ENCODE measurements around the gene C1R.

Gene C1R

DNA sequence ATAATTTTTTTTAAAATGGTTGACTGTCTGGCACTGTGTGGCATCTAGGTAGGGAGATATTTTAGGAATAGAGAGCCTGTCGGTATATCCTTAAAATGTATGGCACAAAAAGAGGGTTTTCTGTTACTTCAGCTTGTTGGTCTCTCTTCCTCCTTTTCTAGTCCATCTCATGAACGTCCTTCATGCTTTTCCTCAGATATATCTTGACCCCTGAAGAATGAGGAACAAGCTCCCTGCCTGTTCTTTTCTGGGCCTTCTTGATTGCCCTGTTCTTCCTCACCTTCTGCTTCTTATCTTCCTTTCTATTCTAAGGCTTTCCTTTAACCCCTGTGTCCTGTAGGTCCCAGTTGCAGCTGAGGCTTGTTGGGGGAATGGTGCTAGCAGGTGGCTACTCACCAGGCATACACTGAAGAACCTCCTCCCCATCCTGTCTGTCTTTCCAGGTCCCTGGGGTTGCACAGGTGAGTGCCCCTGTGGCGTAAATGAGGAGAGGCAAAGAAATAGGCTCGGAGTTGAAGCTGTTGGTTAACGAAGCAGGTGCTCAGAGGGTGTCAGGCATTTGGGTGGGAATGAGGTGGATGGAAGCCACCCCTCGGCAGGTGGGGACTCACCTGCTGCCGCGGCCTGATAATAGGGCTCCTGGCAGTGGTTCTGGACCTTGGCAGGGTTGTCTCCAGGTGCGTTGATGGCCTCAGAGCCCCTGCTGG, 7.2 kb upstream of the C1R start:
- DNase-seq (ENCODE audit: low read depth), result no peak

DNA sequence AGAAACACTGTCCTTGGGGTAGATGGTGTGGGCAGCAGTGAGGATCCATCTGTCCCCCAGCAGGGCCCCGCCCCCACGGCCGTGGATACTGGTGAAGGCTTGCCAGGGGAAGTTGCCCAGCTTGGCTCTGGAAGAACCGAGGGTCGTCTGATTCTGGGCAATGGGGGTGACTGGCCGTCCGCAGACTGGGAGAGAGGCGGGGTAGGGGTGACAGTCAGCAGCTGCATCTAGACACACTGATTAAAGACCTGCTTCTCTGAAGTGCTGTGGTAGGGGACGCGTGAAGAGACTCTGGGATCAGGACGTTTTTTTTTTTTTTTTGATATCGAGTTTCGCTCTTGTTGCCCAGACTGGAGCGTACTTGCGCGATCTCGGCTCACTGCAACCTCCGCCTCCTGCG, 4.7 kb upstream of the C1R start:
- DNase-seq (ENCODE audit: low read depth), result no peak

DNA sequence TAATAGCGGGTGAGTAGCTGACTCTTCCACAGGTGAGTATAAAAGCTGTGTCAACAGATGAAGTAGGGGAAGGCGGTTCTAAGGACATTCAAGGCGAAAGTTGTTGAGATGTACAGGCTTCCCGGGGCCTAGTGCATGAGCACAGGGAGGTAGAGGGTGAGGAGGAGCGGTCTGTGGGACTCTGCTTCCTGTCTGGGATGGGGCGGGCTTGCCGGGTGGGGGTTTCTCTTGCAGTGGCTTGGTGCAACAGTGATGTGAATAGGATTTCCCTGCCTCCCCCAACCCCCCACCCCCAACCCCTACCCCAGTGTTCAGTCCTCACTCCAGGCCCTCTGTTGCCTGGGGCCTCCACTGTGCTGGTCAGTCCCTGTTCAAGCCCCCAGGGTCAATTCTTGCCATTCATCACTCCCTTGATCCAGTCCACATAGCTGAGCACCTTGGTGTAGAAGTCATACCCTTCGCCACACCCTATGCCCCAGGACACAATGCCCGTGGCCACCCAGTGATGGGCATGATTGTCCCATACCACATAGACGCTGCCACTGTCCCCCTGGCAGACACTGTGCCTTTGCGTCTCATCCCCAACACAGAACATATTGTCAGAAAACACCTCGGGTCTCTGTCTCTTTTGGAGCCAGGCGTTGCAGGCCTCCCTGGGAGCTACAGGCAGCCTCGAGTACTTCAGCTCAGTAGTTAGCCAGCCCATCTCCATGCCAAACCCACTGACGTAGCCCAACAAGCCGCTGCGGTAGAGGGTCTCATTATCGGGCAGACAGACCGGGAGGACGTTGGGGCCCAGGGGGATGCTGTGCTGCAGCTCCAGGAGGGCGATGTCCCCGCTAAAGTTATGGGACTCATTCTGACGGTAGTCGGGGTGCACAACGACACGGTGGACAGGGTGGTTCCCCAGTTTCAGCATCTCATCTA, 4.0 kb upstream of the C1R start:
- no peak for DNase-seq (ENCODE audit: low read depth)

DNA sequence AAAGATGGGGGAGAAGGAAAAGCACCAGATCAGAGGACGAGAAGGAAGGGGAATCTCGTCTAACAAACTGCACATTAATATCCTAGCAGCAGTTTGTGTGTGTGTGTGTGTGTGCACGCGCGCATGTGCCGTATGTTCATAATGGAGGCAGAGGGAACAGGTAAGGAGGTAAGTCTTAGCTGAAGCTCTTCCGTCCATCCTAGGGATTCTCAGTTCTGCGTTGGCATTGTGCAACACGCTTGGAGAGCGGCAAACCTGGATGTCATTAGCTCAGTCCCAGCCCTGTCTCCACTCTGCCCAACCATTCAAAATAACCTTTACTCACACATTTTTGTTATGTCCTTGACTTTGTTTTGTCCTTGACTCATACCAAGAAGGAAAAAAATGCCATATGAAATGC, 1.6 kb upstream of the C1R start:
- DNase-seq (ENCODE audit: low read depth), result no peak

DNA sequence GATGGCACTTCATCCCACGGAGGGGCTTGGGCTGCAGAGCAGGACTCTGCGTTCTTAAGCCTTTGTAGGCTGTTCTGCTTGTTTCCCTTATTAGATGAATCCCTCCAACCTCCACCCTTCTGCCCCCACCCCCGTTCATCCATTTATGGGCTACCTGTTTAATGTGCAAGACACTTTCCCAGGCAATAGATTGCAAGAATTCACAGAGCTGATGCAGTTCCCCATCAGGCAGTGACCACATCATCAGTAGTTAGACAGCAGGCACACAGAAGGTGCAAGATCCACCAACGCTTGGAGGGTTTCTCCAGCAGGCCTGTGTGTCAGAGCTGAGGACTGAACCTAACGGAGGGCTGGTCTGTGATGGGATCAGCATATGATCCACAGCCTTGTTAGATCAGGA, 1.2 kb upstream of the C1R start:
- no peak for DNase-seq (ENCODE audit: low read depth)

DNA sequence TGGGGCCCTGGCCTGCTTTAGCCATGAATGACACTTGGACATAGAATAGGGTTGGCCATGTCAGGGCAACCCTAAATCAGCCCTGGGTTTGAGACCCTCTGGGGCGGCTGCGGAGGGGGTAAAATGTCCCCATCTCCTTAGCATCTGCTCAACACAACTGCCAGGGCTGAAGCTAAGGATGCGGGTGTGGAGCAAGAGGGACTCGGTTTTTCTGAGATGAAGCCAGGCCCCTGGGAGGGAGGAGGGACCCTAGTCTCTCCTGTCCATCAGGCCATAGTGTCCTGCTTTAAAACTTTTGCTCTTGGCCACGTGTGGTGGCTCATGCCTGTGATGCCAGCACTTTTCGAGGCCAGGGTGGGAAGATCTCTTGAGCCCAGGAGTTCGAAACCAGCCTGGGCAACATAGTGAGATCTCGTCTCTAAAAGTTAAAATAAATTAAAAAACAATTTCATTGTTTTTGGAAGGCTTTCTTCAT, 778 bp upstream of the C1R start:
- DNase-seq (ENCODE audit: low read depth), result no peak

DNA sequence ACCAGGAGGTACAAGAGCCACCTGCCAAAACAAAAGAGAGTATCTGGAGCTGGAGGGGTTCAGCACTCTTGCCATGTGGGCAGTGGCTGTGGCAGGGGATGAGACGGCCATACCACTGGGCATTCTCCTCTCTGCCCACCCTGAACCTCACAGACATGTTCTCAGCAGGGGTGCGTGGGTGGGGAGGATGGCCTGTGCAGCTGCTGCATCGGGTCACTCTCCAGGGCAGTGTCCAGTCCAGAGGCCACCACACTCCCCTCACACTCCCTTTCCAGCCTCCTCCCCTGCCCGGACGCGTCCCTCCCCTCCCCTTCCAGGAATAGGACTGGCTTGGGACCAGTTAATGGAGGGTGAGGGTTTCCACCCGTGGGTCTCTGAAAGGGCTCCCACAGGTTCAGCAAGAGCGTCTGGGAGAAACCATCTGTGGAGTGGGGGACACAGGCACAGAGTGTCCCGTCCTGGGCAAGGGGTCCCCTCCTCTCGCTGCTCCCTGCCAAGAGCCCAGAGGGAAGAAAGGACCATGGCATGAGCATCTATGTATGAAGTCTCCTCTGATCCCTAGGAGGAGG, 501 bp downstream of the C1R start:
- DNase-seq (ENCODE audit: low read depth), result no peak

DNA sequence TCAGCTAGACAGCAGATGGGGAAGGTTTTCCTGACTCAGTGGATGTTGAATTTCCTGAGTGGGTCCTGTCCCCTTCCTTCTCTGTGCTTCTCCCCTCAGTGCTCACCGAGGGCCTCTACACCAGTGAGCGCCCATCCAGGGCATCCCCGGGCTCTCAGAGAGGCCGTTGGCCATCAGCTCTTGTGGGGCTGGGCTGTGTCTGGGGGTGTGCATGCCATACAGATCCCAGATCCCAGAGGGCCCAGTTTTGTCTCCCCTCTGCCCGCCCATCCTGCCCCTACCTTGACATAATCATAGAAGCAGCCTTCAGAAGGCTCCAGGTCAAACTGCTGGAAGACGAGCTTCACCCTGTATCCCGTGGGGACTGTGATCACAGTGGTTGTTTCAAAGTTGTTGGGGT, 1.1 kb downstream of the C1R start:
- no peak for DNase-seq (ENCODE audit: low read depth)

DNA sequence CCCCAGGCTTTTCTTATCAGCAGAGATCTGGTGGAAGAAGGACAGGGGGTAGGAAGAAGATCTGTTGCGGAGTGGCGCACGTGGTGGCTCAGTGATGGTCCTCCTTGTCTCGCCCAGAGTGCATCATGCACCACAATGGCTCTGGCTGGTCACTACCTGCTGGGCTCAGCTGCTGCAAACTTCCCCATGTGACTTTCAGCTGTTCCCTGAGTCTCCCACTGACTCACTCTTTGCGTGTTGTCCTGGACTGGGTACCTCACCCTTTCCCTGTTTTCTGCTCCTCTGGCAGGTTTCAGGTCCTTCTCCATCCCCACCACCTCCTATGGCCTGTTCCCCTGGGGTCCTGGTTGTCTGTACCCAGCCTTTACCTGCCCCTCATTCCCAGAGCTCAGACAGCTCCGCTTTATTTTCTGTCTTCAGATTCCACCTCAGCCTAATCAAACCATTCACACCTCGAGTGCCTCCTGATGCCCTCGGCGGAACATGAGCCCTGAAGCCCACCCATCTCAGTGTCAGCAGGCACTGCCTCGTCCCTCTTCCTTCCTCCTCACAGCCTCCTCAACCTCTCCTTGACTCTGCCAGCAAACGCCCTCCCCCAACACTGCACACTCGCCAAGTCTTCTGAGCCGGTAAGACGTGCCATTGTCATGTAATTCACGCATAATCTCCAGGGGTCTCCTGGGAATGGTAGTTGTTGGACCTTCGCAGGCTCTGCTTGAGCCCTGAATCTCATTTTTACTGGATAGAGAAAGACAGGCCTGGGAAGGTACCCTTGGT, 1.8 kb downstream of the C1R start:
- no peak for DNase-seq (ENCODE audit: low read depth)

DNA sequence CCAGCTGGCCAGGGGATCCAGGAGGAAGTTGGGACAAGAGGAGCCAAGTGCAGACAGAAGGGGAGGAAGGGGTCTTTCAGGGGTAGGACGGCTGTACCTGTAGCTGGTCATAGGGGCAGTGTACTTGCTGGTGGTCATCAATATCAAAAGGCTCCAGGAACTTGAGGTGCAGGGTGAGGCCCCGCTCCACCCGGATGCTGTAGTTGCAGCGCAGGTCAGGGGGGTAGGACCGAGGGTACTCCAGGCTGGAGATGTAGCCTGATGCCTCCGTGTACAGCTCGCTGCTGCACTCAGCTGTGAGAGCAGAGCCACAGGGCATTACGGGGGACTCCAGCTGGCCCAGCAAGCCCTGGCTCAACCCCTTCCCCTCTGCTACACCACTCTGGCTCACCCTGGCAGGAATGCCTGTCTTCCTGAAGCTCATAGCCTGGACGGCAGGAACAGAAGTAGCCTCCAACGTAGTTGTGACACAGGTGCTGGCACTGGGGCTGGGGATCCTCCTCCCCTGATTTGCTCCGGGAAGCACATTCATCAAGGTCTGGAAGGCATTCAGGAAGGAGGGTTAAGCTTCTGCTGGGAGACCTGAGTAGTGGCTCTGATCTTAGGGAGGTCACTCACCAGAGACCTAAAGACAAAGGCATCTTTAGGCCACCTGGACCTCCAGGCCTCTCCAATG, 2.9 kb downstream of the C1R start:
- no peak for DNase-seq (ENCODE audit: low read depth)

DNA sequence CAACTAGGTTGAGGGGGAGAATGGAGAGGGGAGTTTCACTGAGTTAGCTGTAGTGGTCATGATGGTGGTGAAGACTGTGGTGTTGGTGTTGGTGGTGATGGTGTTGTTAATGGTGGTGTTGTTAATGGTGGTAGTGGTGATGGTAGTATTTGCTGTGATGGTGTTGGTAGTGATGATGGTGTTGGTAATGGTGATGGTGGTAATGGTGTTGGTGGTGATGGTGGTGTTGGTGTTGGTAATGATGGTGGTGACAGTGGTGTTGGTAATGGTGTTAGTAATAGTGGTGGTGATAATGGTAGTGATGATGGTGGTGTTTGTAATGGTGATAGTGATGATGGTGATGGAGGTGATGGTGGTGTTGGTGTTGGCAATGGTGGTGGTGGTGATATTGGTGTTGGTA, 9.1 kb downstream of the C1R start:
- no peak for DNase-seq (ENCODE audit: low read depth)

DNA sequence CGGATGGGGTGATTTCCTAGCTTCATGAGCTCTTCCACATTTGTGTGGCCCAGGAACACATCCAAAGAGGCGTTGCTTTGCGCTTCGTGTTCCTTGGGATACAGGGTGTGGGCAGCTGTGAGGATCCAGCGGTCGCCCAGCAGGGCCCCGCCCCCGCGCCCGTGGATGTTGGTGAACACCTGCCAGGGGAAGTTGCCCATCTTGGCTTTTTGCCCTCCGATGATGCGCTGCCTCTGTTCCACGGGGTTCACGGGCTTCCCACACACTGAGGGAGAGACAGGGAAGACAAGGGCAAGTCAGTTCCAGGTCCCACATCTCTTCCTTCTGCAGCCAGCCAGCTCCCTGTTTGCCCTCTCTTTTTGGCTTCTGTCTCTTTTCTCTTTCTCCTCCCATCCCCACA, 11.2 kb downstream of the C1R start:
- DNase-seq (ENCODE audit: low read depth), result no peak

DNA sequence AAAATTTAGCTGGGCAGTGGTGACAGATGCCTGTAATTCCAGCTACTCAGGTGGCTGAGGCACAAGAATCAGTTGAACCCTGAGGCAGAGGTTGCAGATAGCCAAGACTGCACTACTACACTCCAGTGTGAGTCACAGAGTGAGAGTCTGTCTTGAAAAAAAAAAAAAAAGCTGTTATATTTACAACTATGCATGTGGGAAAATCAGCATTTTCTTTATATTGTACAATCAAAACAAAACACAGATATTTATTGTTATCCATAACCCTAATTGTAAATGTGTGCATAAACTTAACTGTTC, 12.5 kb downstream of the C1R start:
- DNase-seq (ENCODE audit: low read depth), result no peak

DNA sequence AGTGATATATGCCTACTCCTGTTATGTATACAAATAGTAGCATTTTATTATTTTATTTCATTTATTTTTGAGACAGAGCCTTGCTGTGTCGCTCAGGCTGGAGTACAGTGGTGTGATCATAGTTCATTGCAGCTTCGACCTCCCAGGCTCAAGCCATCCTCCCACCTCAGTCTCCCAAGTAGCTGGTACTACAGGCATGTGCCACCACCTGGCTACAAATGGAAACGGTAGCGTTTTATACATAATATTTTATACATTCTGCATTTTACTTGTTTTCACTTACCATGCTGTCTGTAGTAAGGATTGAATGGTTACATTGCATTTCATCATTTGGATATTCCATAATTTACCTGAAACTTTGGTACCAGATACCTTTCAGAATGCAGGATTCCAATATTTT, 14.1 kb downstream of the C1R start:
- DNase-seq (ENCODE audit: low read depth), result no peak

DNA sequence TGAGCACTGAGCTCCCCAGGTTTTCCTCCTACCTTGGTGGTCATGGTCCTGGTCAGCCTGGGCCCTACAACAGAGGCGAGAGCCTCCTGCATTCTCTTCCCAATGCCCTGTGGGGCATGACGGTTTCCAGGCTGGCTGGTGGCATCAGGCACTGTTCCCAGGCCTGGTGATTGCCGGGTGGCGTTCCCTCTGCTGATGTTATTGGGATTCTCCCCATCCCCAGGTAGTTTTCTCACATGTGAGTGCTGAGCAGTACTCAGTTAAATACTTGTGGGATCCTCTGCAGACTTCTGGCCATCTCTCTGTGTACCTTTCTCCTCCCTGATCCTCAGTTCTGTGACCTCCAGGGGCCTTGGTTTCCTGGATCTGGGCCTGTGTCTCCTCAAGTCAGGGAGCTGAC, 15.8 kb downstream of the C1R start:
- DNase-seq (ENCODE audit: low read depth), result no peak

DNA sequence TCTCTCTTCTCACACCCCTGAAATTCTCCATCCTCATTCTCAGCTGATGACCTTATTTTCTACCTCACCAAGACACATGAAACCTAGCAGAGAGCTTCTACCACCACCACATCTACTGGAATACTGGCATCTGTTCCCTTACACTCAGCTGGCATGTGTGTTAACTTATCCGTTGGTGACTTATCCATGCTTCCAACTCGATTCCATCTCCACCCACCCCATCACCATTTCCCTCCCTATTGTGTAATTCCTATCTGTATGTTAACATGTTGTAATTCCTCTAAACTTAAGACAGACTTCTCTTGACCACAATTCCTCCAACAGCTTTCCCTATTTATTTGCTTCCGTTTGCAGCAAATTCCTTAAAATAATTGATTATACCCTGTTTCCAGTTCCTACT, 16.3 kb downstream of the C1R start:
- DNase-seq (ENCODE audit: low read depth), result no peak

DNA sequence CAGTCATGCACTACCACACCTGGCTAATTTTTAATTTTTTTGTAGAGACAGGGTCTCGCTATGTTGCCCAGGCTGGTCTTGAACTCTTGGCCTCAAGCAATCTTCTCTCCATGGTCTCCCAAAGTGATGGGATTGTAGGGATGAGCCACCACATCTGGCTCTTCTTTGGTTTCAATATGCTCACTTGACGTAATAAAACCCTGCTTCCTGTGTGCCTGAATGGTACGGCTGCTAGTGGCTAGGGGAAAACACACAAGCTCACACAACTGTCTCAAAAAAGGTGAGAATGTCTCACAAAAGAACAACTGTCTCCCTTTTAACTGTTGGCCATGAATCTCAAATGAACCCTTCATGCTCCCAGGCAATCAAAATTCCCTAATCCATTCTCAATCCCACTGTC, 16.7 kb downstream of the C1R start:
- no peak for DNase-seq (ENCODE audit: low read depth)

DNA sequence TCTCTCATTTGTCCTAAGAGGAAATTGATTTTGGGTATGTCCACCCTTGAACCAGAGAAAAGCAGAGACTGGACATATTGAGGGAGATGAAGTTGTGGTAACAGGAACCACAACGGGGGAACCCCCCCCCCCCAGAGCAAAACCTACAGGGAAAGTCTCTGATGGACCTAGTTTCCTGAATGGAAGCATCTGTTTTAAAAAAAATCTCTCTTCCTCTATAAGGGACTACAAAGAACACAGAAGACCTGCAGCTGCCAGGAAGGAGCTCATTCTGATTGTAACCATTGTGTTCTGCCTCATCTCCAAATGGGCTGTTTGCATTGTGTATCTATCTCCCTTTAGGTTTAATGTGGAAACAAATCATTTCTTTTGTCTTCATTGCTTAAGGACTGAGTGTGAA, 18.3 kb downstream of the C1R start:
- no peak for DNase-seq (ENCODE audit: low read depth)

DNA sequence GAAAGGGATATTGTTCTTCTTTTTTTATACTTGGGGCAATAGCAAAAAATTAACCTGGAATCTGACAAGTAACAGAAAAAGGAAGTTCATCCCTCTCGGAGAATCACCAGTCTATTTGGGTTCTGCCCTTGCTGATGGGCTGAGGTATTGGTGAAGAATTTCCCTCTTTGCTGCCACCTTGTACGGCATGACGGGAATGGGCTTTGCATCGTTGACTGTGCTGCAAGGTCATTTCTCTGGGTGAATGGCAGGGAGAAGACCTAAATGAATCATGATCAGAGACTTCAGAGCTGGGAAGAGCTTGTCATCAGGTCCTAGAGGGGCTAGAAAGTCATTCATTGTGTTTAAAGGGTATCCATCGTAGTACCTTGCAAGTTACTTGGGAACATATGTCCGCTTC, 19.7 kb downstream of the C1R start:
- no peak for DNase-seq (ENCODE audit: low read depth)

DNA sequence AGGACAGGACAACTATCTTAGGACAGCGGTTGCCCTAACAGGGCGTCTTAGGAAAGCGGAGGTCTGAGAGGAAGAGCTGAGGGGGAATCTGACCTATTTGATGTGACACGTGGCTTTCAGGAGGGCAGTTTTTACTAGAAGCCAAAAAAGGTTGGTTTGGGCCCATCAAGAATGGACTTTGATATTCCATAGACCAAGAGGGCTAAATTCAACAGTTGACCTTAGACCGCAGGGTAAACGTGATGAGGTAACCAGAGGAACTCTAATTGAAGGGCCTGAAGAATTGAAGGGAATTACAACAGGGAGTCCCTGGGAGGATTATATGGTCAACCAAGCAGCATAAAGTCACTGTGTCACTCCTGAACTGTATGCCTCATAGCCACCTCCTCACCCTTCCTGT, 20.2 kb downstream of the C1R start:
- no peak for DNase-seq (ENCODE audit: low read depth)

DNA sequence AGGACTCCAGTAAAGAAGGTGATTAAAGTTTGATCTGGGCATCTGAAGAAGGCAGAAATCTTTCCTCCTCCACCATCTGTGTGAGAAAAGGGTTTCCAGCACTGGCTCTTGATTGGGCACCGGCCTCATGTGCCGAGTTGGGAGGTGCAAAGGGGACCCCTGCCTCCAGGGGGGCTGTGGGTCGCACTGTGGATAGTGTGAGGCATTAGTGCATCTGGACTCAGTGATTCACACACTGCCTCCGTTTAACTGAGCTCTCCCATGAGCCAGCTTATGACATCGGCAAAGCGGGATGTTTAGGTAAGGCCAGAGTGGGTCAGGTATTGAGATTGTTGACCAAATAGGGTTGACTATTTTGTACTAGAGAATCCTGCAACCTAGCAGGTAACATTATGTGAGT, 22.9 kb downstream of the C1R start:
- no peak for DNase-seq (ENCODE audit: low read depth)

DNA sequence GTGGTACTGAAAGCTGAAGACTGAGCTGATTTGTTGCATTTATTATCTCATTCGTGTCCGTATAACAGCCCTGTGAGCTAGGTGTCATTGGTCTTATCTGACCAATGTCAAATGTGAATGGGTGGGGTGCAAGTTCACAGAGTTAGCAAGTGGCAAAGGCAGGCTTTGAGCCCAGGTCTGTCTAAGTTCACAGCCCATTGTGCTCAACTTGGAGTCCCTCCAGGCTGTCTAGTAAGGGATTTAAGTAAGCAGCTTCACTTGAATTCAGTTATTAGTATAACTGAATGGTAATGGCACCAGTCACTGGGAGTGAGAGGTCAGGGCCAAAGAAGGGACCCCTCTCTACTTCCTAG, 23.3 kb downstream of the C1R start:
- DNase-seq (ENCODE audit: low read depth), result no peak
